HEK293 (cell line): ENCODE results near the gene KICS2.

Source experiments
- KLF10 ChIP-seq: fragments of 450-650 bp; IDR thresholded peaks from 2 replicates; pipeline ENCODE4 v1.5.1; 2018; ENCODE audit warnings: missing biosample characterization, mild to moderate bottlenecking, missing genetic modification characterization
- ZBTB21 ChIP-seq: fragments of 450-650 bp; formaldehyde crosslinking; IDR thresholded peaks from 2 replicates; pipeline ENCODE4 v1.5.1; 2017; ENCODE audit warnings: missing biosample characterization, missing genetic modification characterization
- ZNF140 ChIP-seq: fragments of 450-650 bp; formaldehyde crosslinking; IDR thresholded peaks from 2 replicates; pipeline ENCODE4 v1.5.1; 2016; ENCODE audit warnings: missing biosample characterization, missing genetic modification characterization
- ZNF248 ChIP-seq: fragments of 450-650 bp; formaldehyde crosslinking; IDR thresholded peaks from 2 replicates; pipeline ENCODE4 v1.5.1; 2017; ENCODE audit warnings: missing biosample characterization, missing genetic modification characterization
- ZNF354C ChIP-seq: fragments of 450-650 bp; formaldehyde crosslinking; IDR thresholded peaks from 2 replicates; pipeline ENCODE4 v1.5.1; 2016; ENCODE audit warnings: missing biosample characterization, missing genetic modification characterization, low read depth, borderline replicate concordance
- ZNF776 ChIP-seq: fragments of 450-650 bp; formaldehyde crosslinking; IDR thresholded peaks from 2 replicates; pipeline ENCODE4 v1.5.0; 2017; ENCODE audit warnings: missing biosample characterization, missing genetic modification characterization, borderline replicate concordance

KICS2 gene

DNA sequence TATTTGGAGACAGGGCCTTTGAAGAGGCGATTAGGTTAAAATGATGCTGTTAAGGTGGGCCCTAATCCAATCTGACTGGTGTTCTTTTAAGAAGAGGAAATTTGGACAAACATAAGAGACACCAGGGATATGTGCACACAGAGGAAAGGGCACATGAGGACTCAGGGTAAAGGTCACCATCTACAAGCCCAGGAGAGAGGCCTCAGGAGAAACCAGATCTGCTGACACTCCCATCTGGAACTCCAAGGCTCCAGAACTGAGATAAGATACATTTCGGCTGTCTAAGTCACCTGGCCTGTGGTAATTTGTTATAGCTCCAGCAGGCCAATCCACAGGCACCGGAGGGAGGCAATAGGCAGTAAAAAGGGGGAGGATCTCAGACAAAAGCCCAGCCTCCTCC is 48.6 kb downstream of the KICS2 start (continued):
- TF ChIP-seq ZNF776 (tag by site-specific recombination) = no peak
- TF ChIP-seq ZNF248 (tag by site-specific recombination) = no peak
- TF ChIP-seq KLF10 (tag by site-specific recombination) = no peak
- no peak for TF ChIP-seq ZBTB21
- TF ChIP-seq ZNF140 (tag by site-specific recombination) = no peak
- no peak for TF ChIP-seq ZNF354C
